Uterus (tissue), 4 donors: ENCODE data around the gene BCOR. TPM values are rescaled to one million over a fixed set of nuclear protein-coding genes. Genes with fewer than 3 reads are reported as not detected.

ENCODE experiments used
- DNase-seq, 2 donors: peaks; one replicate each; pipeline ENCODE4 v3.0.0-alpha.2; 2019 to 2020
- H3K27ac ChIP-seq, 2 donors: fragments of 200-600 bp; sonication (generic); 1 replicate in 1 of 2; 2 replicates in 1 of 2; pipeline ENCODE4 v1.5.1; 2016 to 2018
- H3K27me3 ChIP-seq, 2 donors: fragments of 200-600 bp; sonication (generic); one replicate each; pipeline ENCODE4 v1.5.1; 2018 to 2019; ENCODE audit warnings: control low read depth in 1 of 2
- H3K36me3 ChIP-seq, 2 donors: fragments of 200-600 bp; sonication (generic); one replicate each; pipeline ENCODE4 v1.5.1; 2019; ENCODE audit warnings: control low read depth in 1 of 2
- H3K4me1 ChIP-seq, 2 donors: fragments of 200-600 bp; sonication (generic); one replicate each; pipeline ENCODE4 v1.5.1; 2018 to 2019; ENCODE audit warnings: control low read depth in 1 of 2
- H3K4me3 ChIP-seq, 2 donors: fragments of 200-600 bp; sonication (generic); 1 replicate in 1 of 2; 2 replicates in 1 of 2; pipeline ENCODE4 v1.5.1; 2018 to 2019; ENCODE audit warnings: mild to moderate bottlenecking in 1 of 2
- H3K9me3 ChIP-seq, 2 donors: fragments of 200-600 bp; sonication (generic); one replicate each; pipeline ENCODE4 v1.5.1; 2019; ENCODE audit warnings: control low read depth in 1 of 2
- CTCF ChIP-seq, 4 experiments: fragments of 200-600 bp in 2 of 4; fragments of 450-650 bp in 2 of 4; sonication (generic) in 2 of 4; IDR thresholded peaks; one replicate each; pipeline ENCODE4 v1.5.1; 2016 to 2019; ENCODE audit warnings: antibody characterized with exemption in 4 of 4, mild to moderate bottlenecking in 2 of 4, moderate library complexity in 1 of 4
- POLR2A ChIP-seq, 2 donors: fragments of 450-650 bp; IDR thresholded peaks; one replicate each; pipeline ENCODE4 v1.6.1; 2016; ENCODE audit warnings: antibody characterized with exemption in 2 of 2, mild to moderate bottlenecking in 1 of 2, moderate library complexity in 1 of 2
- intact Hi-C: fragments of 100-400 bp; cut with DNase I; formaldehyde crosslinking; loops from one replicate; pipeline ENCODE4 v1.15.1; 2023; ENCODE audit warnings: low total_unique reads
- total RNA-seq, 4 donors: library from RNA; depleted of rRNA in 3 of 4; stranded (reverse); fragments of >200 nt in 3 of 4; gene quantifications; one replicate each; pipeline versions ENCODE4 v1.1.0 to v1.2.4, GENCODE V29; 2014 to 2023
- donor health status: DM: yes; HTN: yes; CAD: no.

The BCOR gene
- total RNA-seq, 4 donors from 2014 or later = 10.0 to 42.4 (median 26.4) TPM

- no peaks in the 10 kb centered on the region for H3K9me3 ChIP-seq
- peak; percentile 51 to 57 for DNase-seq
- intact Hi-C loops = no loop called here
- TF ChIP-seq POLR2A (IDR thresholded peaks at IDR 0.05) = no peak
- no peak for TF ChIP-seq CTCF (IDR thresholded peaks at IDR 0.05)
- no peak overlapping the region for H3K4me3 ChIP-seq
- no peaks in the 10 kb centered on the region for H3K27me3 ChIP-seq
- H3K36me3 ChIP-seq = no peaks in the 10 kb centered on the region
- peak overlapping the region; percentile 34 to 80 for H3K27ac ChIP-seq
- H3K4me1 ChIP-seq = no peaks in the 10 kb centered on the region
Measured at GRCh38 chrX:40140706-40141499, 43.1 kb upstream of the BCOR start.

GRCh38 chrX:40132751-40133150, 35.0 kb upstream of the BCOR start:
- Histone ChIP-seq H3K9me3 (no peaks in the 10 kb centered on the region), H3K36me3 (no peaks in the 10 kb centered on the region), H3K27me3 (no peaks in the 10 kb centered on the region), H3K4me3 (no peak overlapping the region), H3K4me1 (no peaks in the 10 kb centered on the region), H3K27ac (peak overlapping the region; percentile 75 to 77)
- peak; percentile 82 to 90 for DNase-seq
- TF ChIP-seq POLR2A (IDR thresholded peaks at IDR 0.05) (no peak), CTCF (IDR thresholded peaks at IDR 0.05) (no peak)
- intact Hi-C loops = no loop called here

GRCh38 chrX:40131654-40132337, 34.0 kb upstream of the BCOR start:
- Histone ChIP-seq H3K27me3 (no peaks in the 10 kb centered on the region), H3K4me1 (no peaks in the 10 kb centered on the region), H3K4me3 (no peak overlapping the region), H3K36me3 (no peaks in the 10 kb centered on the region), H3K27ac (peak overlapping the region; percentile 75 to 77), H3K9me3 (no peaks in the 10 kb centered on the region)
- intact Hi-C loops = no loop called here
- DNase-seq = no peak
- TF ChIP-seq CTCF (IDR thresholded peaks at IDR 0.05) (no peak), POLR2A (IDR thresholded peaks at IDR 0.05) (no peak)

- intact Hi-C loops = no loop called here
- DNase-seq = peak; percentile 23 to 50
- Histone ChIP-seq H3K27me3 (no peaks in the 10 kb centered on the region), H3K9me3 (no peaks in the 10 kb centered on the region), H3K36me3 (no peaks in the 10 kb centered on the region), H3K4me3 (no peak overlapping the region), H3K27ac (no peak overlapping the region), H3K4me1 (no peaks in the 10 kb centered on the region)
- no peak for TF ChIP-seq CTCF (IDR thresholded peaks at IDR 0.05)
- no peak for TF ChIP-seq POLR2A (IDR thresholded peaks at IDR 0.05)
Measured at GRCh38 chrX:40130207-40130606, 32.4 kb upstream of the BCOR start.

- H3K27me3 ChIP-seq = no peaks in the 10 kb centered on the region
- no peak overlapping the region for H3K4me3 ChIP-seq
- TF ChIP-seq CTCF (IDR thresholded peaks at IDR 0.05) = no peak
- TF ChIP-seq POLR2A (IDR thresholded peaks at IDR 0.05) = no peak
- no peak for DNase-seq
- H3K4me1 ChIP-seq = no peaks in the 10 kb centered on the region
- intact Hi-C loops = no loop called here
- no peaks in the 10 kb centered on the region for H3K36me3 ChIP-seq
- H3K9me3 ChIP-seq = no peaks in the 10 kb centered on the region
- H3K27ac ChIP-seq = no peak overlapping the region
Measured at GRCh38 chrX:40127052-40127451, 29.3 kb upstream of the BCOR start.
